NCI-H1092 treated with DMSO at 0.1 percent for 48 hours (cell line): ENCODE results near the gene NDUFB8.
"Not testable (repeated sequence)": the region's sequence is repeated elsewhere in the genome, so short reads cannot be mapped to it uniquely, and the experiment has no call there.

ENCODE experiments used
- DNase-seq: peaks from one replicate; lab custom pipeline; 2025; lab: John Stamatoyannopoulos, UW

NDUFB8 gene

GRCh38 chr10:100529475-100530298, at the start of gene NDUFB8:
TSS of gene NDUFB8 (minus strand) at chr10:100529871. CDS start at chr10:100529851, 20 bp downstream.
- DNase-seq: peak; percentile 81

GRCh38 chr10:100576282-100576635, 46.6 kb upstream of the NDUFB8 start:
- no peak for DNase-seq

- DNase-seq: no peak
Observed at GRCh38 chr10:100575585-100576281, 46.1 kb upstream of the NDUFB8 start.

GRCh38 chr10:100575146-100575545, 45.5 kb upstream of the NDUFB8 start:
- not testable (repeated sequence) for DNase-seq

GRCh38 chr10:100571084-100571856, 41.6 kb upstream of the NDUFB8 start:
- no peak for DNase-seq

GRCh38 chr10:100570506-100570905, 40.8 kb upstream of the NDUFB8 start:
- DNase-seq: no peak

GRCh38 chr10:100569687-100570481, 40.2 kb upstream of the NDUFB8 start:
- no peak for DNase-seq

- no peak for DNase-seq
Observed at GRCh38 chr10:100568912-100569311, 39.2 kb upstream of the NDUFB8 start.

- DNase-seq: no peak
Observed at GRCh38 chr10:100567826-100568225, 38.2 kb upstream of the NDUFB8 start.

- no peak for DNase-seq
Observed at GRCh38 chr10:100567249-100567648, 37.6 kb upstream of the NDUFB8 start.

GRCh38 chr10:100566561-100566960, 36.9 kb upstream of the NDUFB8 start:
- no peak for DNase-seq

GRCh38 chr10:100565206-100565985, 35.7 kb upstream of the NDUFB8 start:
- DNase-seq: no peak

GRCh38 chr10:100562008-100562672, 32.5 kb upstream of the NDUFB8 start:
- peak; percentile 40 for DNase-seq

GRCh38 chr10:100561005-100561404, 31.3 kb upstream of the NDUFB8 start:
- DNase-seq: no peak

- no peak for DNase-seq
Observed at GRCh38 chr10:100560248-100560647, 30.6 kb upstream of the NDUFB8 start.

- no peak for DNase-seq
Observed at GRCh38 chr10:100554902-100555301, 25.2 kb upstream of the NDUFB8 start.

GRCh38 chr10:100553929-100554328, 24.3 kb upstream of the NDUFB8 start:
- no peak for DNase-seq

GRCh38 chr10:100551738-100552137, 22.1 kb upstream of the NDUFB8 start:
- no peak for DNase-seq

GRCh38 chr10:100551196-100551595, 21.5 kb upstream of the NDUFB8 start:
- no peak for DNase-seq

GRCh38 chr10:100544950-100545349, 15.3 kb upstream of the NDUFB8 start:
- no peak for DNase-seq
